Measurements from ENCODE around the gene ZNF385A. TPM values are rescaled to one million over a fixed set of nuclear protein-coding genes. Genes with fewer than 3 reads are reported as not detected.

The ZNF385A gene
- total RNA-seq, 1 experiment from 2014 or later: 5.3 TPM

GRCh38 chr12:54374562-54375258, 9.8 kb downstream of the ZNF385A start:
- DNase-seq (ENCODE audit: low spot score): no peak

GRCh38 chr12:54373649-54374561, 10.6 kb downstream of the ZNF385A start:
- DNase-seq (ENCODE audit: low spot score): peak; percentile 60

GRCh38 chr12:54372113-54372806, 12.3 kb downstream of the ZNF385A start:
- no peak for DNase-seq (ENCODE audit: low spot score)

- DNase-seq (ENCODE audit: low spot score): no peak
Observed at GRCh38 chr12:54371328-54372112, 13.0 kb downstream of the ZNF385A start.

GRCh38 chr12:54370171-54370730, 14.3 kb downstream of the ZNF385A start:
- peak; percentile 73 for DNase-seq (ENCODE audit: low spot score)

GRCh38 chr12:54369597-54370131, 14.9 kb downstream of the ZNF385A start:
- DNase-seq (ENCODE audit: low spot score): no peak

GRCh38 chr12:54368709-54369596, 15.6 kb downstream of the ZNF385A start:
- DNase-seq (ENCODE audit: low spot score): peak; percentile 72

GRCh38 chr12:54368025-54368708, 16.4 kb downstream of the ZNF385A start:
- DNase-seq (ENCODE audit: low spot score): no peak

GRCh38 chr12:54364413-54364812, 20.1 kb downstream of the ZNF385A start, which contains the start of gene GPR84:
Gene GPR84 (minus strand): TSS chr12:54364486. CDS start chr12:54363851, 635 bp downstream.
- no peak for DNase-seq (ENCODE audit: low spot score)

- DNase-seq (ENCODE audit: low spot score): no peak
Observed at GRCh38 chr12:54363618-54364017, 20.9 kb downstream of the ZNF385A start.

GRCh38 chr12:54363047-54363446, 21.5 kb downstream of the ZNF385A start:
- no peak for DNase-seq (ENCODE audit: low spot score)

GRCh38 chr12:54360717-54361456, 23.6 kb downstream of the ZNF385A start:
- DNase-seq (ENCODE audit: low spot score): peak; percentile 82

GRCh38 chr12:54359762-54360351, 24.7 kb downstream of the ZNF385A start:
- DNase-seq (ENCODE audit: low spot score): no peak

GRCh38 chr12:54358945-54359761, 25.4 kb downstream of the ZNF385A start:
- peak; percentile 97 for DNase-seq (ENCODE audit: low spot score)

GRCh38 chr12:54358191-54358944, 26.2 kb downstream of the ZNF385A start:
- DNase-seq (ENCODE audit: low spot score): no peak

GRCh38 chr12:54357506-54358190, 26.9 kb downstream of the ZNF385A start:
- DNase-seq (ENCODE audit: low spot score): no peak
